Keratinocyte (primary cell): Measurements from ENCODE around the gene DEFB108B. TPM values are rescaled to one million over a fixed set of nuclear protein-coding genes. Genes with fewer than 3 reads are reported as not detected.
"Not testable (repeated sequence)": the region's sequence is repeated elsewhere in the genome, so short reads cannot be mapped to it uniquely, and the experiment has no call there.

ENCODE experiments used
- DNase-seq: peaks from one replicate; pipeline ENCODE4 v3.0.0-alpha.2; 2011; ENCODE audit warnings: low read depth, missing footprints, low spot score
- FAIRE-seq: peaks from 2 replicates; lab custom pipeline; 2011; peaks lifted over from hg19 to GRCh38; lab: Jason Lieb, UNC
- H2AFZ ChIP-seq: 2 replicates; pipeline ENCODE4 v1.6.0; 2012; ENCODE audit warnings: low read length, control low read depth, inconsistent platforms; ENCODE audit not compliant: control insufficient read depth
- H3K27ac ChIP-seq: 2 replicates; pipeline ENCODE4 v1.5.1; 2011; ENCODE audit warnings: low read length; ENCODE audit not compliant: control insufficient read depth, insufficient read depth
- H3K27me3 ChIP-seq: 3 replicates; pipeline ENCODE4 v1.6.0; 2011; ENCODE audit warnings: low read length; ENCODE audit not compliant: control insufficient read depth, insufficient read depth; ENCODE audit errors: extremely low read depth
- H3K36me3 ChIP-seq, 2 experiments: 2 replicates in 1 of 2; 3 replicates in 1 of 2; pipeline ENCODE4 v1.5.1; 2011; ENCODE audit warnings: low read length in 2 of 2, mild to moderate bottlenecking in 1 of 2; ENCODE audit not compliant: control insufficient read depth in 2 of 2, insufficient read depth in 2 of 2; ENCODE audit errors: extremely low read depth in 1 of 2
- H3K4me1 ChIP-seq: 3 replicates; pipeline ENCODE4 v1.5.1; 2011; ENCODE audit warnings: low read length; ENCODE audit not compliant: control insufficient read depth, insufficient read depth; ENCODE audit errors: extremely low read depth
- H3K4me2 ChIP-seq: 3 replicates; pipeline ENCODE4 v1.6.0; 2011; ENCODE audit warnings: low read depth, low read length; ENCODE audit not compliant: control insufficient read depth, insufficient read depth; ENCODE audit errors: extremely low read depth
- H3K4me3 ChIP-seq, 3 experiments: fragments of 200-600 bp in 1 of 3; sonication (generic) in 1 of 3; 2 replicates in 2 of 3; 3 replicates in 1 of 3; pipeline ENCODE4 v1.5.1; 2011 to 2016; ENCODE audit warnings: low read length in 3 of 3, mild to moderate bottlenecking in 3 of 3, control low read depth in 2 of 3, inconsistent platforms in 1 of 3, low read depth in 1 of 3, mixed read lengths in 1 of 3, mixed run types in 1 of 3, moderate library complexity in 1 of 3; ENCODE audit not compliant: control insufficient read depth in 2 of 3, insufficient read depth in 2 of 3; ENCODE audit errors: extremely low read depth in 1 of 3
- H3K79me2 ChIP-seq: 2 replicates; pipeline ENCODE4 v1.6.0; 2012; ENCODE audit warnings: low read length; ENCODE audit not compliant: control insufficient read depth, insufficient read depth
- H3K9ac ChIP-seq: 3 replicates; pipeline ENCODE4 v1.6.0; 2011; ENCODE audit warnings: low read length; ENCODE audit not compliant: control insufficient read depth, insufficient read depth; ENCODE audit errors: extremely low read depth
- H3K9me1 ChIP-seq: 3 replicates; pipeline ENCODE4 v1.6.0; 2011; ENCODE audit warnings: low read length; ENCODE audit not compliant: control insufficient read depth, insufficient read depth; ENCODE audit errors: extremely low read depth
- H3K9me3 ChIP-seq: 2 replicates; pipeline ENCODE4 v1.5.1; 2012; ENCODE audit warnings: low read depth, low read length; ENCODE audit not compliant: control insufficient read depth
- H4K20me1 ChIP-seq: 3 replicates; pipeline ENCODE4 v1.6.0; 2011; ENCODE audit warnings: low read length; ENCODE audit not compliant: control insufficient read depth, insufficient read depth; ENCODE audit errors: extremely low read depth
- dilution Hi-C: fragments of 300-500 bp; cut with MboI; formaldehyde crosslinking; loops from one replicate; pipeline ENCODE4 v1.7.0; 2020; ENCODE audit warnings: low sequenced_read_pairs; ENCODE audit not compliant: extremely low pct_ligation_motif_present
- polyA plus RNA-seq, 5 experiments: library from polyadenylated mRNA; depleted of rRNA in 3 of 5; stranded (reverse) in 3 of 5; stranded (forward) in 1 of 5; unstranded in 1 of 5; fragments of >200 nt; gene quantifications; 1 replicate in 1 of 5; 2 replicates in 3 of 5; 3 replicates in 1 of 5; pipeline versions ENCODE4 v1.2.1 to v1.2.3, GENCODE V29; 2011 to 2012; ENCODE audit warnings: missing spikeins in 2 of 5, low read depth in 1 of 5, low replicate concordance in 1 of 5

DEFB108B gene
- polyA plus RNA-seq, 1 donor (not counting 4 experiments of a cell fraction or from before 2014, with no cell fraction given): not detected

- H3K27me3 ChIP-seq, H2AFZ ChIP-seq, H3K4me2 ChIP-seq, FAIRE-seq, DNase-seq, H3K9me1 ChIP-seq, dilution Hi-C loops, H3K36me3 ChIP-seq, H3K4me3 ChIP-seq, H3K9me3 ChIP-seq, H3K27ac ChIP-seq, H3K9ac ChIP-seq, H3K4me1 ChIP-seq, H3K79me2 ChIP-seq, H4K20me1 ChIP-seq: not testable (repeated sequence)
These were observed 30.1 kb upstream of the DEFB108B start for GRCh38 chr11:71802874-71803273.

- dilution Hi-C loops, H3K36me3 ChIP-seq, H3K4me3 ChIP-seq, H4K20me1 ChIP-seq, H3K4me1 ChIP-seq, H3K79me2 ChIP-seq, DNase-seq, FAIRE-seq, H2AFZ ChIP-seq, H3K27ac ChIP-seq, H3K9me1 ChIP-seq, H3K9me3 ChIP-seq, H3K9ac ChIP-seq, H3K4me2 ChIP-seq, H3K27me3 ChIP-seq: not testable (repeated sequence)
These were observed 28.6 kb upstream of the DEFB108B start for GRCh38 chr11:71804158-71804947.

GRCh38 chr11:71812529-71812928, 20.5 kb upstream of the DEFB108B start:
- DNase-seq, H3K36me3 ChIP-seq, H3K27me3 ChIP-seq, H3K9me3 ChIP-seq, dilution Hi-C loops, FAIRE-seq, H3K4me1 ChIP-seq, H3K79me2 ChIP-seq, H3K4me3 ChIP-seq, H4K20me1 ChIP-seq, H3K9me1 ChIP-seq, H2AFZ ChIP-seq, H3K27ac ChIP-seq, H3K4me2 ChIP-seq, H3K9ac ChIP-seq: not testable (repeated sequence)
